Muscle layer of duodenum (tissue), 2 donors: ENCODE data around the gene FAM184A.

ENCODE experiments used
- H3K27ac ChIP-seq: one replicate; pipeline ENCODE4 v1.7.0; 2013; ENCODE audit warnings: mild to moderate bottlenecking, low read length
- H3K27me3 ChIP-seq: one replicate; pipeline ENCODE4 v1.7.0; 2013; ENCODE audit warnings: low read depth, mild to moderate bottlenecking, control low read depth, low read length
- H3K36me3 ChIP-seq, 2 donors: one replicate each; pipeline ENCODE4 v1.7.0; 2013; ENCODE audit warnings: low read length in 2 of 2, control low read depth in 1 of 2, mild to moderate bottlenecking in 1 of 2; ENCODE audit not compliant: insufficient read depth in 2 of 2, control insufficient read depth in 1 of 2
- H3K4me1 ChIP-seq, 2 donors: one replicate each; pipeline ENCODE4 v1.7.0; 2013; ENCODE audit warnings: low read length in 2 of 2, mild to moderate bottlenecking in 2 of 2, control low read depth in 1 of 2, moderate library complexity in 1 of 2; ENCODE audit not compliant: insufficient read depth in 2 of 2, control insufficient read depth in 1 of 2
- H3K4me3 ChIP-seq, 2 donors: one replicate each; pipeline ENCODE4 v1.7.0; 2013; ENCODE audit warnings: low read length in 2 of 2, low read depth in 1 of 2, mild to moderate bottlenecking in 1 of 2
- H3K9me3 ChIP-seq, 2 donors: one replicate each; pipeline ENCODE4 v1.7.0; 2013; ENCODE audit warnings: low read length in 2 of 2, control low read depth in 1 of 2, mild to moderate bottlenecking in 1 of 2; ENCODE audit not compliant: control insufficient read depth in 1 of 2
- donor health status: healthy.

FAM184A gene

GRCh38 chr6:119052292-119052889 lies 26.1 kb downstream of the FAM184A start:
- Histone ChIP-seq H3K27ac (no peak overlapping the region), H3K4me1 (no peaks in the 10 kb centered on the region), H3K4me3 (no peak overlapping the region), H3K36me3 (no peaks in the 10 kb centered on the region), H3K27me3 (no peaks in the 10 kb centered on the region), H3K9me3 (no peaks in the 10 kb centered on the region)

GRCh38 chr6:119044255-119044654 lies 34.2 kb downstream of the FAM184A start:
- Histone ChIP-seq H3K27me3 (no peaks in the 10 kb centered on the region), H3K27ac (no peak overlapping the region)

GRCh38 chr6:119043783-119044182 lies 34.7 kb downstream of the FAM184A start:
- Histone ChIP-seq H3K27me3 (no peaks in the 10 kb centered on the region), H3K4me3 (no peak overlapping the region)

More at GRCh38 chr6:119044255-119044654, 34.2 kb downstream of the FAM184A start:
- Histone ChIP-seq H3K36me3 (no peaks in the 10 kb centered on the region), H3K4me3 (no peak overlapping the region), H3K4me1 (no peaks in the 10 kb centered on the region), H3K9me3 (no peaks in the 10 kb centered on the region)

GRCh38 chr6:119043265-119043664 lies 35.2 kb downstream of the FAM184A start:
- H3K27me3 ChIP-seq: no peaks in the 10 kb centered on the region
- no peaks in the 10 kb centered on the region for H3K36me3 ChIP-seq
- H3K27ac ChIP-seq: no peak overlapping the region
- H3K4me1 ChIP-seq: no peaks in the 10 kb centered on the region
- H3K9me3 ChIP-seq: no peaks in the 10 kb centered on the region
- H3K4me3 ChIP-seq: no peak overlapping the region

More at GRCh38 chr6:119043783-119044182, 34.7 kb downstream of the FAM184A start:
- Histone ChIP-seq H3K27ac (no peak overlapping the region), H3K36me3 (no peaks in the 10 kb centered on the region), H3K9me3 (no peaks in the 10 kb centered on the region), H3K4me1 (no peaks in the 10 kb centered on the region)

GRCh38 chr6:119040636-119041035 lies 37.8 kb downstream of the FAM184A start:
- no peak overlapping the region for H3K27ac ChIP-seq
- H3K4me3 ChIP-seq: no peak overlapping the region
- no peaks in the 10 kb centered on the region for H3K4me1 ChIP-seq
- no peaks in the 10 kb centered on the region for H3K36me3 ChIP-seq
- no peaks in the 10 kb centered on the region for H3K27me3 ChIP-seq
- H3K9me3 ChIP-seq: no peaks in the 10 kb centered on the region

GRCh38 chr6:119040229-119040628 lies 38.2 kb downstream of the FAM184A start:
- Histone ChIP-seq H3K27ac (no peak overlapping the region), H3K4me1 (no peaks in the 10 kb centered on the region), H3K9me3 (no peaks in the 10 kb centered on the region), H3K27me3 (no peaks in the 10 kb centered on the region), H3K4me3 (no peak overlapping the region), H3K36me3 (no peaks in the 10 kb centered on the region)

- Histone ChIP-seq H3K27me3 (no peaks in the 10 kb centered on the region), H3K27ac (no peak overlapping the region), H3K36me3 (no peaks in the 10 kb centered on the region), H3K9me3 (no peaks in the 10 kb centered on the region), H3K4me3 (no peak overlapping the region), H3K4me1 (no peaks in the 10 kb centered on the region)
These were observed 40.4 kb downstream of the FAM184A start for GRCh38 chr6:119037941-119038623.

GRCh38 chr6:119037264-119037663 lies 41.2 kb downstream of the FAM184A start:
- Histone ChIP-seq H3K4me1 (no peaks in the 10 kb centered on the region), H3K36me3 (no peaks in the 10 kb centered on the region), H3K27me3 (no peaks in the 10 kb centered on the region), H3K27ac (no peak overlapping the region), H3K4me3 (no peak overlapping the region), H3K9me3 (no peaks in the 10 kb centered on the region)

GRCh38 chr6:119036081-119036480 lies 42.4 kb downstream of the FAM184A start:
- Histone ChIP-seq H3K4me1 (no peaks in the 10 kb centered on the region), H3K27me3 (no peaks in the 10 kb centered on the region), H3K9me3 (no peaks in the 10 kb centered on the region), H3K4me3 (no peak overlapping the region), H3K36me3 (no peaks in the 10 kb centered on the region), H3K27ac (no peak overlapping the region)

GRCh38 chr6:119035459-119035858 lies 43.0 kb downstream of the FAM184A start:
- no peak overlapping the region for H3K4me3 ChIP-seq
- H3K27me3 ChIP-seq: no peaks in the 10 kb centered on the region
- no peaks in the 10 kb centered on the region for H3K4me1 ChIP-seq
- no peaks in the 10 kb centered on the region for H3K36me3 ChIP-seq
- H3K9me3 ChIP-seq: no peaks in the 10 kb centered on the region
- no peak overlapping the region for H3K27ac ChIP-seq

GRCh38 chr6:119034827-119035458 lies 43.5 kb downstream of the FAM184A start:
- Histone ChIP-seq H3K4me3 (no peak overlapping the region), H3K36me3 (no peaks in the 10 kb centered on the region), H3K27me3 (no peaks in the 10 kb centered on the region), H3K27ac (no peak overlapping the region), H3K9me3 (no peaks in the 10 kb centered on the region), H3K4me1 (no peaks in the 10 kb centered on the region)
